ENCODE results near the gene PRPH.
A peak's percentile ranks its signal among the peaks of the same experiment; 100 is the strongest.
"Not testable (repeated sequence)": the region's sequence is repeated elsewhere in the genome, so short reads cannot be mapped to it uniquely, and the experiment has no call there.

PRPH gene

GRCh38 chr12:49333778-49334177 lies 38.8 kb downstream of the PRPH start:
- not testable (repeated sequence) for DNase-seq

- DNase-seq: no peak
Observed at GRCh38 chr12:49334226-49334625, 39.3 kb downstream of the PRPH start.

GRCh38 chr12:49334681-49335080 lies 39.7 kb downstream of the PRPH start:
- DNase-seq: no peak

- DNase-seq: no peak
Observed at GRCh38 chr12:49335118-49335954, 40.4 kb downstream of the PRPH start.

GRCh38 chr12:49335955-49336644 lies 41.2 kb downstream of the PRPH start:
- DNase-seq: no peak

GRCh38 chr12:49336645-49337584 lies 42.0 kb downstream of the PRPH start, which contains the start of gene C1QL4:
TSS of gene C1QL4 (minus strand) at chr12:49337188. CDS start at chr12:49336477, 711 bp downstream.
- peak; percentile 73 to 90 (median 84) for DNase-seq

- no peak for DNase-seq
Observed at GRCh38 chr12:49338830-49339463, 44.0 kb downstream of the PRPH start.

GRCh38 chr12:49339464-49339861 lies 44.5 kb downstream of the PRPH start:
- no peak for DNase-seq

- no peak for DNase-seq
Observed at GRCh38 chr12:49340095-49340870, 45.3 kb downstream of the PRPH start.

- no peak for DNase-seq
Observed at GRCh38 chr12:49340971-49341776, 46.2 kb downstream of the PRPH start.

GRCh38 chr12:49341777-49342065 lies 46.8 kb downstream of the PRPH start:
- no peak for DNase-seq

- DNase-seq: peak; percentile 78 to 90 (median 82)
Observed at GRCh38 chr12:49342066-49342913, 47.3 kb downstream of the PRPH start.

GRCh38 chr12:49342914-49343731 lies 48.2 kb downstream of the PRPH start:
- no peak for DNase-seq

- no peak for DNase-seq
Observed at GRCh38 chr12:49344486-49345050, 49.6 kb downstream of the PRPH start.

GRCh38 chr12:49345051-49345824 lies 50.3 kb downstream of the PRPH start:
- DNase-seq: peak in 1 of 4 experiments; percentile 56

- DNase-seq: peak in 1 of 4 experiments; percentile 34
Observed at GRCh38 chr12:49345825-49346658, 51.1 kb downstream of the PRPH start.
